HepG2 (cell line): ENCODE results near the gene OR5A2. TPM values are rescaled to one million over a fixed set of nuclear protein-coding genes. Genes with fewer than 3 reads are reported as not detected.

Source experiments
- ATAC-seq: fragments of 200-7000 bp; cut with Tn5 transposase; 3 replicates; pipeline ENCODE4 v1.9.1; 2020; ENCODE audit warnings: mild to moderate bottlenecking, moderate library complexity
- BruUV-seq: library from RNA; stranded (reverse); fragments of 400-500 nt; replicated peaks from 2 replicates; lab custom pipeline; 2021; lab: Mats Ljungman, UMichigan
- CTCF ChIA-PET: fragments of 300-600 bp; formaldehyde crosslinking; extraction: SDS; loops from one replicate; lab custom pipeline; 2021; ENCODE audit warnings: low total read pairs, inconsistent platforms, low intra/inter-chr PET ratio; lab: Yijun Ruan, JAX
- POLR2A ChIA-PET: fragments of 350-600 bp; sonication (Branson Sonifier 250); formaldehyde crosslinking; loops from one replicate; lab custom pipeline; 2020; ENCODE audit warnings: antibody characterized with exemption, inconsistent platforms; lab: Yijun Ruan, JAX
- DNase-seq: peaks from one replicate; pipeline ENCODE4 v3.0.0-alpha.2; 2015; ENCODE audit warnings: low spot score
- FAIRE-seq: peaks from 3 replicates; lab custom pipeline; 2011; peaks lifted over from hg19 to GRCh38; lab: Jason Lieb, UNC
- H2AFZ ChIP-seq: one replicate; pipeline ENCODE4 v1.6.1; 2011; ENCODE audit warnings: low read length, inconsistent platforms
- H3K27ac ChIP-seq: fragments of 300-600 bp; 3 replicates; pipeline ENCODE4 v1.8.0; 2011; ENCODE audit warnings: mixed run types, mild to moderate bottlenecking, mixed read lengths, low read length, inconsistent platforms; ENCODE audit not compliant: insufficient read depth; ENCODE audit errors: extremely low read length
- H3K27me3 ChIP-seq, 2 experiments: fragments of 200-600 bp in 1 of 2; 2 replicates in 1 of 2; 3 replicates in 1 of 2; pipeline versions ENCODE4 v1.6.0 to v1.8.0; 2011; ENCODE audit warnings: low read length in 2 of 2, mild to moderate bottlenecking in 2 of 2, moderate library complexity in 2 of 2, inconsistent platforms in 1 of 2; ENCODE audit not compliant: insufficient read depth in 2 of 2, control insufficient read depth in 1 of 2
- H3K36me3 ChIP-seq, 2 experiments: fragments of 200-600 bp in 1 of 2; replicated peaks in 1 of 2; 2 replicates in 1 of 2; 3 replicates in 1 of 2; pipeline versions ENCODE4 v1.5.1 to v1.8.0; 2011; ENCODE audit warnings: low read length in 2 of 2, inconsistent platforms in 1 of 2; ENCODE audit not compliant: insufficient read depth in 2 of 2, control insufficient read depth in 1 of 2
- H3K4me1 ChIP-seq: 2 replicates; pipeline ENCODE4 v1.5.1; 2012; ENCODE audit warnings: low read length, inconsistent platforms; ENCODE audit not compliant: insufficient read depth
- H3K4me2 ChIP-seq: 2 replicates; pipeline ENCODE4 v1.6.0; 2011; ENCODE audit warnings: low read depth, low read length, inconsistent platforms
- H3K4me3 ChIP-seq, 3 experiments: fragments of 200-600 bp in 1 of 3; sonication (generic), shearing (Covaris generic) in 1 of 3; replicated peaks in 1 of 3; 2 replicates each; pipeline ENCODE4 v1.5.1; 2011 to 2016; ENCODE audit warnings: low read length in 3 of 3, inconsistent platforms in 2 of 3, low read depth in 2 of 3, mild to moderate bottlenecking in 2 of 3, control low read depth in 1 of 3, mixed read lengths in 1 of 3; ENCODE audit not compliant: insufficient read depth in 1 of 3
- H3K79me2 ChIP-seq: one replicate; pipeline ENCODE4 v1.6.1; 2011; ENCODE audit warnings: low read length, inconsistent platforms; ENCODE audit not compliant: insufficient read depth
- H3K9ac ChIP-seq: 2 replicates; pipeline ENCODE4 v1.6.0; 2011; ENCODE audit warnings: mild to moderate bottlenecking, low read depth, low read length, inconsistent platforms; ENCODE audit not compliant: insufficient read depth
- H3K9me3 ChIP-seq: 2 replicates; pipeline ENCODE4 v1.5.1; 2012; ENCODE audit warnings: mild to moderate bottlenecking, low read length
- H4K20me1 ChIP-seq: 2 replicates; pipeline ENCODE4 v1.6.0; 2011; ENCODE audit warnings: inconsistent platforms, mild to moderate bottlenecking, low read length, moderate library complexity; ENCODE audit not compliant: insufficient read depth
- CEBPB ChIP-seq: IDR thresholded peaks from 2 replicates; pipeline ENCODE4 v1.6.1; 2011; ENCODE audit warnings: low read depth, low read length, improper control_type of control experiment, borderline replicate concordance
- EHMT2 ChIP-seq: fragments of 200-600 bp; sonication (generic); IDR thresholded peaks from 2 replicates; pipeline ENCODE4 v1.7.0; 2017; ENCODE audit warnings: antibody characterized with exemption, low read depth, low read length, borderline replicate concordance
- HMGA1 ChIP-seq: sonication (generic); formaldehyde crosslinking; conservative IDR thresholded peaks from 2 replicates; pipeline ENCODE4 v1.4.0; 2020; ENCODE audit warnings: missing genetic modification reagents
- NKX3-1 ChIP-seq: sonication (generic); formaldehyde crosslinking; IDR thresholded peaks from 2 replicates; pipeline ENCODE4 v1.5.0; 2020; ENCODE audit warnings: missing genetic modification reagents
- TMF1 ChIP-seq: sonication (generic); formaldehyde crosslinking; IDR thresholded peaks from 2 replicates; pipeline ENCODE4 v1.8.1; 2022; ENCODE audit warnings: low read depth, missing genetic modification reagents
- ZNF468 ChIP-seq: sonication (generic); formaldehyde crosslinking; IDR thresholded peaks from 2 replicates; pipeline ENCODE4 v1.8.0; 2022; ENCODE audit warnings: mild to moderate bottlenecking, moderate library complexity, missing genetic modification reagents
- ZSCAN30 ChIP-seq: sonication (generic); formaldehyde crosslinking; IDR thresholded peaks from 2 replicates; pipeline ENCODE4 v1.5.0; 2020; ENCODE audit warnings: mild to moderate bottlenecking, missing genetic modification reagents
- WGBS: methylation state at CpG from one replicate; pipeline ENCODE4 v1.1.6; 2017; ENCODE audit warnings: low lambda C conversion rate; 5-methylcytosine and 5-hydroxymethylcytosine counted together
- in situ Hi-C: cut with HindIII; loops from 2 replicates; pipeline ENCODE4 v1.10.0; 2017; ENCODE audit warnings: low pct_unique_long_range_greater_than_20kb; ENCODE audit not compliant: extremely low pct_ligation_motif_present
- intact Hi-C: fragments of 100-400 bp; cut with micrococcal nuclease; formaldehyde crosslinking; loops from one replicate; pipeline ENCODE4 v1.10.0; 2022; ENCODE audit not compliant: unreplicated experiment
- polyA plus RNA-seq, 8 experiments: library from polyadenylated mRNA; depleted of rRNA in 3 of 8; stranded (reverse) in 7 of 8; unstranded in 1 of 8; fragments of >200 nt; fragmentation: Illumina TruSeq in 4 of 8; extraction: Trizol in 4 of 8; gene quantifications; 2 replicates each; pipeline versions ENCODE4 v1.2.1 to v1.2.3, GENCODE V29; 2011 to 2016; ENCODE audit warnings: low read depth in 4 of 8, missing spikeins in 1 of 8, mixed read lengths in 1 of 8; ENCODE audit not compliant: insufficient read depth in 1 of 8
- total RNA-seq, 5 experiments: library from RNA; depleted of rRNA; stranded (reverse); fragments of >200 nt; fragmentation: Illumina TruSeq; extraction: Trizol; gene quantifications; 2 replicates each; pipeline ENCODE4 v1.2.3, GENCODE V29; 2016; ENCODE audit warnings: low read depth in 1 of 5

OR5A2 gene
- total and polyA plus RNA-seq, 2 of the 13 experiments (the other 11 are each of a cell fraction or from before 2014, with no cell fraction given): not detected

GRCh38 chr11:59413646-59414045, 12.6 kb downstream of the OR5A2 start:
- TF ChIP-seq CEBPB: peak; percentile 54; the same call in 1 of the 2 replicates
- TF ChIP-seq HMGA1 (CRISPR knock-in tag): no peak
- H3K27me3 ChIP-seq: no peaks in the 10 kb centered on the region
- FAIRE-seq (no peak), DNase-seq (no peak), ATAC-seq (no peak)
- H4K20me1 ChIP-seq: no peaks in the 10 kb centered on the region
- no peaks in the 10 kb centered on the region for H3K79me2 ChIP-seq
- 2% methylated on average over 2 of the region's 2 CpGs for WGBS
- no peak overlapping the region for H3K9ac ChIP-seq
- no peak overlapping the region for H3K27ac ChIP-seq
- no peak overlapping the region for H2AFZ ChIP-seq
- no TSS peak for BruUV-seq
- no peak overlapping the region for H3K4me2 ChIP-seq
- in situ Hi-C loops: no loop called here
- CTCF ChIA-PET: no interaction called here
- POLR2A ChIA-PET: no interaction called here
- intact Hi-C loops: no loop called here
- H3K4me3 ChIP-seq: no peak overlapping the region
- no peaks in the 10 kb centered on the region for H3K36me3 ChIP-seq
- H3K4me1 ChIP-seq: no peaks in the 10 kb centered on the region
- H3K9me3 ChIP-seq: no peaks in the 10 kb centered on the region

- no peaks in the 10 kb centered on the region for H3K4me1 ChIP-seq
- no peak overlapping the region for H3K4me3 ChIP-seq
- H3K9ac ChIP-seq: no peak overlapping the region
- H3K36me3 ChIP-seq: no peaks in the 10 kb centered on the region
- ATAC-seq (no peak), DNase-seq (no peak), FAIRE-seq (no peak)
- TF ChIP-seq EHMT2: no peak
- TF ChIP-seq ZNF468 (CRISPR knock-in tag): no peak
- TF ChIP-seq TMF1: no peak
- TF ChIP-seq NKX3-1 (CRISPR knock-in tag): no peak
- no peak for TF ChIP-seq ZSCAN30 (CRISPR knock-in tag)
- H4K20me1 ChIP-seq: no peaks in the 10 kb centered on the region
- in situ Hi-C loops: no loop called here
- H2AFZ ChIP-seq: no peak overlapping the region
- ChIA-PET CTCF (no interaction called here), POLR2A (no interaction called here)
- H3K27ac ChIP-seq: no peak overlapping the region
- no peak overlapping the region for H3K4me2 ChIP-seq
- peaks cover 23% of the 10 kb centered on the region for H3K9me3 ChIP-seq
- intact Hi-C loops: no loop called here
- H3K27me3 ChIP-seq: no peaks in the 10 kb centered on the region
- no TSS peak for BruUV-seq
- no peaks in the 10 kb centered on the region for H3K79me2 ChIP-seq
These were observed 22.7 kb downstream of the OR5A2 start for GRCh38 chr11:59403546-59403945.
